Activated CD4-positive, alpha-beta T cell treated with anti-CD3 and anti-CD28 coated beads, Interleukin-2, amount 50 U/mL, for 4 hours (primary cell): ENCODE measurements around the gene TMEM131.
"Not testable (repeated sequence)": the region's sequence is repeated elsewhere in the genome, so short reads cannot be mapped to it uniquely, and the experiment has no call there.

Experiments used
- DNase-seq, 2 experiments: peaks; one replicate each; pipeline ENCODE4 v3.0.0-alpha.2; 2020

Gene TMEM131

GRCh38 chr2:97907369-97908100, 88.2 kb downstream of the TMEM131 start:
- DNase-seq, result no peak

DNA sequence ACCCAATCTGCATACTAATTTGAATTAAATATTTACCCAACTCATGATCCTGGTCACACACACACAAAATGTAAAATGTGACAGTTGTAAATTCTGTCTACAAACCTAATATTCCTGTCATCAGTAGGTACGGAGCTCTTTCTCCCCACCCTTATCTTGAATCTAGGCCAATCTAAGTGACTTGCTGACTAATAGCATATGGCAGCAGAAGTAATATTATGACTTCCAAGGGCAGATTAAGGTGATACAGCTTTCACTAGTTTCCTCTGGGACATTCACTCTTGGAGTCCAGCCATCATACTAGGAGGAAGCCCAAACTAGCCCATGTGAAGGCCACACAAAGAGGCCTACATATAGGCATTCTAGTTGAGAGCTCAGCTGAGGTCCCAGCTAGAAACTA, 89.4 kb downstream of the TMEM131 start:
- DNase-seq, result no peak

DNA sequence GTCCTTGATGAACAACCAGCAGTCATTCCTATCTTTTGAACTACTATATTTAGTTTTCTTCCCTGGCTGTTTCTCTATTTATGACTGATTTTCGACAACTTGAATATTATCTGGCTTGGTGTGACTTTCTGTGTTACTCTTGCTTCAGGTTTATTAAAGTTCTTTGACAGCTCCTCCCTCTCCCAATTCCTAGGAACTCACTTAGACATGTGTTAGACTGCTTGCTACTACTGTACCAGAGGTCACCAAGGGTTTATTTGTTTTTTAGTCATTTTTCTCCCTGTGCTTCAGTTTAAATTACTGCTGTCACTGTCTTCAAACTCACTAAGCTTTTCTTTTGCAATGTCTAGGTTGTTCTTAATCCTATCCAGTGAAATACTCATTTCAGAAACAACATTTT, 90.5 kb downstream of the TMEM131 start:
- DNase-seq, result no peak

- no peak for DNase-seq
Observed at GRCh38 chr2:97901862-97902261, 93.9 kb downstream of the TMEM131 start.

DNA sequence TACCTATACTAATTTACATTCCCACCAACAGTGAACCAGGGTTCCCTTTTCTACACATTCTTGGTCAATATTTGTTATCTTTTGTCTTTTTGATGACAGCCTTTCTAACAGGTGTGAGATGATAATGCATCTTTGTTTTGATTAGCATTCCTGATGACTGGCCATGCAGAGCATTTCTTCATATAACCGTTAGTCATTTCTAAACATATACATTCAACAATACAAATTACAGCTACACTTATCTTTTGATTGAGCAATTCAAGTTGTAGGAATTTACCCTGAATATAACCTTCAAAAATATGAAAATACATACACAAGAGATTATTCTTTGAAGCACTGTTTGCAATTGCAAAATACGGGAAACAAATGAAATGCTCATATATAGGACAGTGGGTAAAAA, 94.9 kb downstream of the TMEM131 start:
- DNase-seq, result no peak

- not testable (repeated sequence) for DNase-seq
Observed at GRCh38 chr2:97893042-97893441, 102.7 kb downstream of the TMEM131 start.

- no peak for DNase-seq
Observed at GRCh38 chr2:97891611-97892010, 104.1 kb downstream of the TMEM131 start.

- no peak for DNase-seq
Observed at GRCh38 chr2:97889156-97889555, 106.6 kb downstream of the TMEM131 start.

GRCh38 chr2:97885841-97886240, 109.9 kb downstream of the TMEM131 start:
- DNase-seq, result no peak

GRCh38 chr2:97880334-97880733, 115.4 kb downstream of the TMEM131 start:
- DNase-seq, result no peak

DNA sequence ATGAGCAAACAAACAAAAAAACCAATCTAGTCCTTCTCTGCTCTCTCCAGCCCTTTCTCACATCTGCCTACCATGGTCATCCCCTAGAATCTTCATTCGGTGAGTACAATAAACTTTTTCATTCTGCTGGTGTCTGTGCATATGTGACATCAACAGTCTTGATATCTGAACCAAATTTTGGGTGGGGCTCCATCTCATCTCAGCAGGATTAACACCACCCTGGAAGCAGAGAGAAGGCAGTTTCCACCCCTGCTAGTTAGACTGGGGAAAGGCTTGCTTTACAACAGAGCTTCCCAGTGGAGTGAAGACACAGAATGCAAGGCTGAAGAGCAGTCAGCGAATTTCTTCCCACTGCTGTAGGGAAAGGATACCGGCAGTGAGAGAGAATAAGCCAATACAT, 116.9 kb downstream of the TMEM131 start:
- DNase-seq, result no peak

- DNase-seq, result not testable (repeated sequence)
Observed at GRCh38 chr2:97878317-97878716, 117.4 kb downstream of the TMEM131 start.

GRCh38 chr2:97871096-97871780, 124.5 kb downstream of the TMEM131 start:
- no peak for DNase-seq

GRCh38 chr2:97870396-97870843, 125.3 kb downstream of the TMEM131 start:
- no peak for DNase-seq

DNA sequence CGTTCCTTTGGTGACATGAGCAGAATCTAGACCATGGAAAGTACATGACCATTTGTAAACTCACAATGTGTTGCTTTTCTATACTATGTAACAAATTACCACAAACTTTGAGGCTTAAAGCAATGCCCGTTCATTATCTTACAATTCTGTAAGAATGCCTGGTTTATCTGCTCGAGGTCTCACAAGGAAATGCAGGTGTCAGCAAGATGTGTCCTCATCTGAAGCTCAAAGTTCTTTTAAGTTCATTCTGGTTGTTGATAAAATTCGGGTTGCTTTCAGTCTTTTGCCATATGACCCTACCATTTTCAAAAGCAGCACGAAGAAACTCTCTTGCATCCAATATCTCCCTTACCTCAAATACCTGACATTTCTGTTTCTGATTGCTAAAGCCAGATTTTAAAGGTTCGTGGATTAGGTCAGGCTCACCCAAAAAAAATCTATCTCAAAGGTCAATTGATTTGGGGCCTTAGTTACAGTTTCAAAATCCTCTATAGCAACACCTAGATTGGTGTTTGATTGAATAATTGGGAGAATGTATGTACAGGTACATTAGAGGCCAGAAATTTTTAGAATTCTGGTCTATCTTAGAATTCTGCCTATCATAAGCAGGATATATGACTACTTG, 125.9 kb downstream of the TMEM131 start:
- DNase-seq, result no peak

- no peak for DNase-seq
Observed at GRCh38 chr2:97868986-97869721, 126.6 kb downstream of the TMEM131 start.

GRCh38 chr2:97863829-97864228, 131.9 kb downstream of the TMEM131 start:
- DNase-seq, result no peak

DNA sequence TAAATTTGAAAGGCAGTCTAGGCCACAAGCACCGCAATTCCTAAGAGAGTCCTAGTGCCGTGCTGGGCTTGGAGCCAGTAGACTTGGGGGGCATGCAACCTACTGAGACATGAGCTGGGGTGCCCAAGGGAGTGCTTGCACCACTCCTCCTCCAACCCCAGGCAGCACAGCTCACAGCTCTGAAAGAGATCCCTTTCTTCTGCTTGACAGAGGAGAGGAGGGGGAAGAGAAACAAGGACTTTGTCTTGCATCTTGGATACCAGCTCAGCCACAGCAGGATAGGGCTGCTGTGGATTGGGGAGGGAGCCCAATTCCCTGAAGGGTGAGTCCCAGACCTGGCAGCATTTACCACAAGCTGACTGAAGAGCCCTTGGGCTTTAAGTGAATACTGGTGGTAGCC, 134.6 kb downstream of the TMEM131 start:
- DNase-seq, result no peak

DNA sequence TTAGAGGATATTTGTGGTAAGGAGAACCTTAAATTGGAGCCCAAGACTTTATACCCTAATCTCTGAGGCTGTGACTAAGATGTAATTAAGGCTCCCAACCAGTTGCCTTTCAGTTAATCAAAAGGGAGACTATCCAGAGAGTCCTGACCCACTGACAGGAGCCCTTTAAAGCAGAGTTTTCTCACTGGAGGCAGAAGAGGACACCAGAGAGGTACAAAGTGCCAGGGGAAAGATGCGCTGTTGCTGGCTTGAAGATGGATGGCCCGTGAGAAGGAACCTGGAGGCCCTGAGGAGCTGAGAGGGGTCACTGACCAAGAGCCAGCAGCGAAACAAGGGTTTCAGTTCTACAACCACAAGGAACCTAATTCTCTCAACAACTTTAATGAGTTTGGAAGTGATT, 137.3 kb downstream of the TMEM131 start:
- DNase-seq, result no peak

GRCh38 chr2:97857553-97857952, 138.2 kb downstream of the TMEM131 start:
- DNase-seq, result no peak

DNA sequence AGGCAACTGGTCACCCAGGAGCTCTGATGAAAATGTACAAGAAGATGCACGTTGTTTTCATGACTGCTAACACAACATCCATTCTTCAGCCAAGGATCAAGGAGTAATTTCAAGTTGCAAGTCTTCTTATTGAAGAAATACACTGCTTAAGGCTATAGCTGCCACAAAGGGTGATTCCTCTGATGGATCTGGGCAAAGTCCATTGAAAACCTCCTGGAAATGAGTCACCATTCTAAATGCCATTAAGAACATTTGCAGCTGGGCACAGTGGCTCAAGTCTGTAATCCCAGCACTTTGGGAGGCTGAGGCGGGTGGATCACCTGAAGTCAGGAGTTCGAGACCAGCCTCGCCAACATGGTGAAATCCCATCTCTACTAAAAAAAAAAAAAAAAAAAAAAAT, 142.7 kb downstream of the TMEM131 start:
- not testable (repeated sequence) for DNase-seq

- DNase-seq, result no peak
Observed at GRCh38 chr2:97851172-97851571, 144.6 kb downstream of the TMEM131 start.

- DNase-seq, result no peak
Observed at GRCh38 chr2:97849881-97850528, 145.7 kb downstream of the TMEM131 start.
